Measurements from ENCODE around the gene TMEM14A. TPM values are rescaled to one million over a fixed set of nuclear protein-coding genes. Genes with fewer than 3 reads are reported as not detected.

The TMEM14A gene
- total and polyA plus RNA-seq, 2 of the 8 experiments (the other 6 are each of a cell fraction or from before 2014, with no cell fraction given), result 11.1 to 11.2 TPM

DNA sequence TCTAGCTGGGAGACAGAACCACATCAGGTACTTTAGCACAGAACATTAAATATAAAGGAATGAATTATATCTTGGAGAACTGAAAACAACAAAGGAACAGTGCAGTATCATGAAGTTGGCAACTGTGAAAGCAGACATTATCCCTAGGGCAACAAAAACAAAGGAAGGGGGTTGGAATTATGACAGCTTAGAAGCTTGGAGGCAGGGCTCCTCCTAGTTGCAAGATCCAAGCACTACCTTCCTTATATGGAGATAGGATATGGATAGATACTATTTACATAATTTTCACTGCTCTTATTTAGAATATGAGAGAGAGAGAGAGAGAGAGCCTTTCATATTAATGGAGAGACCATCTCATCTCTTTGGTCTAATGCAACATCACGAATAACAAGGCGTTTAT lies 27.0 kb downstream of the TMEM14A start:
- Histone ChIP-seq H3K79me1 (ENCODE audit: low read depth, low read length) (no peaks in the 10 kb centered on the region), H3K4me1 (replicated peaks in 1 of 4; ENCODE audit: control insufficient read depth in 3 of 4, insufficient read depth in 4 of 4, low read length in 3 of 4) (peaks cover 0 to 5% (median 0%) of the 10 kb centered on the region in 4 experiments; a peak in 3 of 7 replicates), H3K27me3 (replicated peaks in 1 of 4; ENCODE audit: control insufficient read depth in 3 of 4, extremely low read depth in 1 of 4, insufficient read depth in 3 of 4, low read length in 3 of 4) (no peaks in the 10 kb centered on the region), H3K9me3 (ENCODE audit: insufficient read depth in 2 of 2, low read depth in 1 of 2, low read length in 1 of 2) (no peaks in the 10 kb centered on the region), H3K4me3 (ENCODE audit: extremely low read depth in 1 of 4, insufficient read depth in 2 of 4, low read depth in 3 of 4, low read length in 4 of 4) (no peak overlapping the region), H3K79me2 (ENCODE audit: control insufficient read depth in 1 of 2, insufficient read depth in 2 of 2, low read length in 2 of 2) (no peaks in the 10 kb centered on the region), H3K14ac (ENCODE audit: insufficient read length) (no peak overlapping the region), H2BK15ac (ENCODE audit: low read length) (no peak overlapping the region), H3K23ac (ENCODE audit: insufficient read length) (no peak overlapping the region), H4K91ac (replicated peaks; ENCODE audit: insufficient read length, low read length) (no peak overlapping the region), H2BK5ac (ENCODE audit: low read depth, low read length) (no peak overlapping the region), H2BK20ac (ENCODE audit: low read length) (no peak overlapping the region), H4K20me1 (replicated peaks in 1 of 2; ENCODE audit: control insufficient read depth in 1 of 2, insufficient read depth in 2 of 2, low read length in 2 of 2) (no peaks in the 10 kb centered on the region), H3K4ac (replicated peaks; ENCODE audit: insufficient read length, low read depth, low read length) (no peak overlapping the region), H2BK120ac (replicated peaks; ENCODE audit: low read depth, low read length) (no peak overlapping the region), H2AFZ (ENCODE audit: low read length) (no peak overlapping the region), H3K27ac (ENCODE audit: low read depth, low read length) (no peak overlapping the region), H4K8ac (ENCODE audit: extremely low read depth, insufficient read depth, low read length) (no peak overlapping the region), H3K9ac (replicated peaks in 1 of 4; ENCODE audit: extremely low read depth in 1 of 4, low read depth in 3 of 4, low read length in 3 of 4) (no peak overlapping the region), H3K18ac (ENCODE audit: extremely low read depth, low read length) (no peak overlapping the region), H3K56ac (replicated peaks; ENCODE audit: insufficient read length, low read depth, low read length) (no peak overlapping the region), H4K5ac (ENCODE audit: insufficient read length, low read depth, low read length) (no peak overlapping the region), H3K23me2 (ENCODE audit: low read depth, low read length) (no peaks in the 10 kb centered on the region), H3K4me2 (ENCODE audit: insufficient read depth in 1 of 2, low read depth in 2 of 2, low read length in 2 of 2) (no peak overlapping the region), H2BK12ac (ENCODE audit: low read depth, low read length) (no peak overlapping the region), H3K36me3 (ENCODE audit: control insufficient read depth in 2 of 4, insufficient read depth in 4 of 4, low read length in 3 of 4) (no peaks in the 10 kb centered on the region), H2AK5ac (ENCODE audit: low read depth, low read length) (no peak overlapping the region)
- CTCF ChIA-PET (ENCODE audit: partially characterized antibody), result interaction anchor here (0.6 to 2.4 kb wide), 9 partner anchors 11 to 280 kb away, joined by 3 to 8 read pairs (median 3); no protein-coding TSS in a partner anchor
- 100% methylated on average over 2 of the region's 2 CpGs; no CpG with 5 or more reads in 1 of the 2 experiments for WGBS, 2 experiments (ENCODE audit: extremely low coverage in 1 of 2, insufficient coverage in 1 of 2, insufficient read length in 1 of 2, insufficient replicate concordance in 2 of 2, low coverage in 1 of 2, low lambda C conversion rate in 2 of 2, missing lambda C conversion rate in 1 of 2)
- FAIRE-seq (no peak), DNase-seq (ENCODE audit: low read depth in 1 of 2, low spot score in 2 of 2) (no peak)
- TF ChIP-seq SRF (IDR thresholded peaks at IDR 0.05; ENCODE audit: low read depth, low read length) (peak; percentile 65; the same call in 1 of the 2 replicates), CHD2 (IDR thresholded peaks at IDR 0.05; ENCODE audit: low read length) (no peak), RAD21 (IDR thresholded peaks at IDR 0.05 in 1 of 2, conservative IDR thresholded peaks at IDR 0.05 in 1 of 2; ENCODE audit: low read depth in 2 of 2, low read length in 2 of 2) (peak; percentile 16 to 31; a peak in 3 of 4 replicates)
- TF ChIP-seq, protein P1, sequence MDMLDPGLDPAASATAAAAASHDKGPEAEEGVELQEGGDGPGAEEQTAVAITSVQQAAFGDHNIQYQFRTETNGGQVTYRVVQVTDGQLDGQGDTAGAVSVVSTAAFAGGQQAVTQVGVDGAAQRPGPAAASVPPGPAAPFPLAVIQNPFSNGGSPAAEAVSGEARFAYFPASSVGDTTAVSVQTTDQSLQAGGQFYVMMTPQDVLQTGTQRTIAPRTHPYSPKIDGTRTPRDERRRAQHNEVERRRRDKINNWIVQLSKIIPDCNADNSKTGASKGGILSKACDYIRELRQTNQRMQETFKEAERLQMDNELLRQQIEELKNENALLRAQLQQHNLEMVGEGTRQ (IDR thresholded peaks at IDR 0.05; ENCODE audit: low read length), result no peak
- TF ChIP-seq, protein P2, sequence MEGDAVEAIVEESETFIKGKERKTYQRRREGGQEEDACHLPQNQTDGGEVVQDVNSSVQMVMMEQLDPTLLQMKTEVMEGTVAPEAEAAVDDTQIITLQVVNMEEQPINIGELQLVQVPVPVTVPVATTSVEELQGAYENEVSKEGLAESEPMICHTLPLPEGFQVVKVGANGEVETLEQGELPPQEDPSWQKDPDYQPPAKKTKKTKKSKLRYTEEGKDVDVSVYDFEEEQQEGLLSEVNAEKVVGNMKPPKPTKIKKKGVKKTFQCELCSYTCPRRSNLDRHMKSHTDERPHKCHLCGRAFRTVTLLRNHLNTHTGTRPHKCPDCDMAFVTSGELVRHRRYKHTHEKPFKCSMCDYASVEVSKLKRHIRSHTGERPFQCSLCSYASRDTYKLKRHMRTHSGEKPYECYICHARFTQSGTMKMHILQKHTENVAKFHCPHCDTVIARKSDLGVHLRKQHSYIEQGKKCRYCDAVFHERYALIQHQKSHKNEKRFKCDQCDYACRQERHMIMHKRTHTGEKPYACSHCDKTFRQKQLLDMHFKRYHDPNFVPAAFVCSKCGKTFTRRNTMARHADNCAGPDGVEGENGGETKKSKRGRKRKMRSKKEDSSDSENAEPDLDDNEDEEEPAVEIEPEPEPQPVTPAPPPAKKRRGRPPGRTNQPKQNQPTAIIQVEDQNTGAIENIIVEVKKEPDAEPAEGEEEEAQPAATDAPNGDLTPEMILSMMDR (IDR thresholded peaks at IDR 0.05; ENCODE audit: control extremely low read depth in 1 of 3, insufficient read depth in 1 of 3, low read depth in 1 of 3, low read length in 3 of 3), result peak in 1 of 3 experiments; percentile 18; a peak in 1 of 4 replicates
- POLR2A ChIA-PET (ENCODE audit: partially characterized antibody), result interaction anchor here (1.3 kb wide), 1 partner anchor 33 kb away, joined by 4 read pairs; no protein-coding TSS in a partner anchor
